GM12878 (cell line): Measurements from ENCODE around the gene ITPRIP.

Source experiments
- RFX5 ChIP-seq: IDR thresholded peaks from 2 replicates; pipeline ENCODE4 v1.6.1; 2011; ENCODE audit warnings: low read depth, low read length, improper control_type of control experiment
- TF ChIP-seq, protein P1 (sequence below), 3 experiments: IDR thresholded peaks in 2 of 3; conservative IDR thresholded peaks in 1 of 3; 2 replicates each; pipeline ENCODE4 v1.5.1; 2011; ENCODE audit warnings: low read depth in 3 of 3, low read length in 3 of 3, mild to moderate bottlenecking in 3 of 3, control low read depth in 2 of 3, moderate library complexity in 2 of 3, inconsistent platforms in 1 of 3, mixed read lengths in 1 of 3; ENCODE audit not compliant: control insufficient read depth in 2 of 3, insufficient read depth in 1 of 3; ENCODE audit errors: extremely low read depth in 1 of 3

DNA sequence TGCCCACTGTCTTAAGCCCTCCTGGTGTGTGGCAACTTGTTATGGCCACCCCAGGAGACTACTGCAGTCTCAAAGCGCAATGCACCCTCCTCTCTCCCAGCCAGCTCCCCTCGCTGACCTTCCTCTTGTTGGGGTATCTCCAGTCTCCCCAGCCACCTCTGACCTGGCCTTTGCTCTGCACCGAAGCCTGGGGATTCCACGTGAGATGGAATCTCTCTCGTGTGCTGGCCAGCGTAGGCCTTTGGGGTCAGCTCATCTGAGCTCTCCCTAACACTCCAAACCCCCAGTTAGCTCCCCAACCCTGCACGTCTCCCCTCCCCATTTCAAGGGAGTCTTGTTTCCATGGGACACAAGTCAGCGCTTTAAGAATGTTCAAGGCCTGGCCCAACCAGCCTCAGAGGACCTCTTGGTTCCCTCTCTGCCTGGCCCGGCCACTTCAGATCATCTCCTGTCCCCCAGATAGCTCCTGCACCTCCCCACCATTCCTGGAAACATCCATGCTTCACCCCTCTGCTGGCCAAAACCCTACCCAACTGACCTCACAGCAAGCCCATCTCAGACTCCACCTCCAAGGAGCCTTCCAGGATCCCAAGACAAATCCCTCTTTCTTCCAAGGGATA, 11.2 kb downstream of the ITPRIP start:
- TF ChIP-seq RFX5, result no peak
- TF ChIP-seq, protein P1, sequence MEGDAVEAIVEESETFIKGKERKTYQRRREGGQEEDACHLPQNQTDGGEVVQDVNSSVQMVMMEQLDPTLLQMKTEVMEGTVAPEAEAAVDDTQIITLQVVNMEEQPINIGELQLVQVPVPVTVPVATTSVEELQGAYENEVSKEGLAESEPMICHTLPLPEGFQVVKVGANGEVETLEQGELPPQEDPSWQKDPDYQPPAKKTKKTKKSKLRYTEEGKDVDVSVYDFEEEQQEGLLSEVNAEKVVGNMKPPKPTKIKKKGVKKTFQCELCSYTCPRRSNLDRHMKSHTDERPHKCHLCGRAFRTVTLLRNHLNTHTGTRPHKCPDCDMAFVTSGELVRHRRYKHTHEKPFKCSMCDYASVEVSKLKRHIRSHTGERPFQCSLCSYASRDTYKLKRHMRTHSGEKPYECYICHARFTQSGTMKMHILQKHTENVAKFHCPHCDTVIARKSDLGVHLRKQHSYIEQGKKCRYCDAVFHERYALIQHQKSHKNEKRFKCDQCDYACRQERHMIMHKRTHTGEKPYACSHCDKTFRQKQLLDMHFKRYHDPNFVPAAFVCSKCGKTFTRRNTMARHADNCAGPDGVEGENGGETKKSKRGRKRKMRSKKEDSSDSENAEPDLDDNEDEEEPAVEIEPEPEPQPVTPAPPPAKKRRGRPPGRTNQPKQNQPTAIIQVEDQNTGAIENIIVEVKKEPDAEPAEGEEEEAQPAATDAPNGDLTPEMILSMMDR (IDR thresholded peaks at IDR 0.05 in 2 of 3, conservative IDR thresholded peaks at IDR 0.05 in 1 of 3; ENCODE audit: control insufficient read depth in 2 of 3, extremely low read depth in 1 of 3, insufficient read depth in 1 of 3, low read depth in 3 of 3, low read length in 3 of 3), result no peak
